Measurements from ENCODE around the gene FCRL3. TPM values are rescaled to one million over a fixed set of nuclear protein-coding genes. Genes with fewer than 3 reads are reported as not detected.

The FCRL3 gene
- total and polyA plus RNA-seq, 2 experiments from 2014 or later, result not detected

DNA sequence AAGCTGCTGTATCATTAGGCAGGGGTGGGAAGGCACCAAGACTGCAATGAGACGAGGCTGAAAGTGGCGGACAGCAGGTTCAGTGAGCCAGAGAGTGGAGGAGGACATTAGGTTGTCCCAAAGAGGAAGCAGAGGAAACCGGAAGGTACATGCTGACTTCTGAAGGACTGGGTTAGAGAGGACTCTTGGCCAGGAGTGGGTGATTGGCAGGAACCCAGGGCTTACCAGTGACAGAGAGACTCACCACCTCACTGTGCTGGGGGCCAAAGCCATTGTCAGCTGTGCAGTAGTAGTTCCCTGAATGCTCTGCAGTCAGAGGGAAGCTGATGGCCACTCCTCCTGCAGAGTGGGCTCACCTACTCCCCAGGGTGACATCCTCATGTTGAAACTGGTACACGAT is 60.8 kb downstream of the FCRL3 start:
- WGBS (ENCODE audit: low lambda C conversion rate, missing lambda C conversion rate), result 59% methylated on average over 4 of the region's 4 CpGs
- no peak for DNase-seq (ENCODE audit: low spot score)
- H3K4me3 ChIP-seq, result no peak overlapping the region
- H3K36me3 ChIP-seq (replicated peaks; ENCODE audit: insufficient read depth, low read depth), result no peaks in the 10 kb centered on the region
- no peaks in the 10 kb centered on the region for H4K20me1 ChIP-seq (ENCODE audit: insufficient read depth, poor library complexity, severe bottlenecking)
- no peak overlapping the region for H2AFZ ChIP-seq
- H3K27me3 ChIP-seq, result no peaks in the 10 kb centered on the region
- no peaks in the 10 kb centered on the region for H3K9me3 ChIP-seq (ENCODE audit: low read depth)
- H3K4me2 ChIP-seq, result no peak overlapping the region
- no peaks in the 10 kb centered on the region for H3K9me2 ChIP-seq (replicated peaks; ENCODE audit: insufficient read depth)
- TF ChIP-seq, protein P1, sequence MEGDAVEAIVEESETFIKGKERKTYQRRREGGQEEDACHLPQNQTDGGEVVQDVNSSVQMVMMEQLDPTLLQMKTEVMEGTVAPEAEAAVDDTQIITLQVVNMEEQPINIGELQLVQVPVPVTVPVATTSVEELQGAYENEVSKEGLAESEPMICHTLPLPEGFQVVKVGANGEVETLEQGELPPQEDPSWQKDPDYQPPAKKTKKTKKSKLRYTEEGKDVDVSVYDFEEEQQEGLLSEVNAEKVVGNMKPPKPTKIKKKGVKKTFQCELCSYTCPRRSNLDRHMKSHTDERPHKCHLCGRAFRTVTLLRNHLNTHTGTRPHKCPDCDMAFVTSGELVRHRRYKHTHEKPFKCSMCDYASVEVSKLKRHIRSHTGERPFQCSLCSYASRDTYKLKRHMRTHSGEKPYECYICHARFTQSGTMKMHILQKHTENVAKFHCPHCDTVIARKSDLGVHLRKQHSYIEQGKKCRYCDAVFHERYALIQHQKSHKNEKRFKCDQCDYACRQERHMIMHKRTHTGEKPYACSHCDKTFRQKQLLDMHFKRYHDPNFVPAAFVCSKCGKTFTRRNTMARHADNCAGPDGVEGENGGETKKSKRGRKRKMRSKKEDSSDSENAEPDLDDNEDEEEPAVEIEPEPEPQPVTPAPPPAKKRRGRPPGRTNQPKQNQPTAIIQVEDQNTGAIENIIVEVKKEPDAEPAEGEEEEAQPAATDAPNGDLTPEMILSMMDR (IDR thresholded peaks at IDR 0.05; ENCODE audit: poor library complexity), result no peak
- TF ChIP-seq EZH2phosphoT487 (IDR thresholded peaks at IDR 0.05; ENCODE audit: low read depth, severe bottlenecking, unreplicated experiment) (no peak), EZH2 (IDR thresholded peaks at IDR 0.05; ENCODE audit: borderline replicate concordance) (no peak)
- no peaks in the 10 kb centered on the region for H3K79me2 ChIP-seq
- H3K27ac ChIP-seq, result no peak overlapping the region
- H3K4me1 ChIP-seq (ENCODE audit: insufficient read depth), result no peaks in the 10 kb centered on the region

DNA sequence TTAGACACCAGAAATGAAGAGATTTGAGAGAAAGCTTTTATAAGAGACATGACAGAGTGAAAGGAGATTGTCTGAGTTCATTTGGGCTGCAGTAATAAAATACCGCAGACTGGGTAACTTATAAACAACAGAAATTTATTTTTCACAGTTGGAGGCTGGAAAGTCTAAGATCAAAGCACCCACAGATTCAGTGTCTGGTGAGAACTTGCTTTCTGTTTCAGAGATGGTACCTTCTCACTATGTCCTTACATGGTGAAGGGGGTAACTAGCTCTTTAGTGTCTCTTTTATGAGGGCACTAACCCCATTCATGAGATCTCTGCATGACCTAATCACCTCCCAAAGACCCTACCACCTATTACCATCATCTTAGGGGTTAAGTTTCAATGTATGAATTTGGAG is 71.8 kb downstream of the FCRL3 start:
- no peaks in the 10 kb centered on the region for H3K9me2 ChIP-seq (replicated peaks; ENCODE audit: insufficient read depth)
- H3K4me2 ChIP-seq, result no peak overlapping the region
- no peaks in the 10 kb centered on the region for H3K4me1 ChIP-seq (ENCODE audit: insufficient read depth)
- no peaks in the 10 kb centered on the region for H3K36me3 ChIP-seq (replicated peaks; ENCODE audit: insufficient read depth, low read depth)
- no peaks in the 10 kb centered on the region for H3K79me2 ChIP-seq
- H3K9me3 ChIP-seq (ENCODE audit: low read depth), result no peaks in the 10 kb centered on the region
- H4K20me1 ChIP-seq (ENCODE audit: insufficient read depth, poor library complexity, severe bottlenecking), result no peaks in the 10 kb centered on the region
- DNase-seq (ENCODE audit: low spot score), result no peak
- H2AFZ ChIP-seq, result no peak overlapping the region
- H3K4me3 ChIP-seq, result no peak overlapping the region
- TF ChIP-seq, protein P1 (IDR thresholded peaks at IDR 0.05; ENCODE audit: poor library complexity), result no peak
- TF ChIP-seq EZH2 (IDR thresholded peaks at IDR 0.05; ENCODE audit: borderline replicate concordance) (no peak), EZH2phosphoT487 (IDR thresholded peaks at IDR 0.05; ENCODE audit: low read depth, severe bottlenecking, unreplicated experiment) (no peak)
- no peak overlapping the region for H3K27ac ChIP-seq
- peaks cover 5% of the 10 kb centered on the region for H3K27me3 ChIP-seq
- WGBS (ENCODE audit: low lambda C conversion rate, missing lambda C conversion rate), result 92% methylated on average over 1 of the region's 1 CpG

Other genes with a start within 250 kb of the FCRL3 start
- gene FCRL5, start 148.3 kb downstream of the FCRL3 start, total RNA-seq, result not detected in 2 replicates
- gene FCRL5, start 148.3 kb downstream of the FCRL3 start, polyA plus RNA-seq, result not detected in 2 replicates
- gene FCRL4, start 102.7 kb downstream of the FCRL3 start, total RNA-seq, result not detected in 2 replicates
- not detected in 2 replicates for gene FCRL4, start 102.7 kb downstream of the FCRL3 start, polyA plus RNA-seq
- 0.13 TPM in 1 of 2 replicates, not detected in the other for gene FCRL2, start 76.4 kb upstream of the FCRL3 start, total RNA-seq
- gene FCRL2, start 76.4 kb upstream of the FCRL3 start, polyA plus RNA-seq, result not detected in 2 replicates
- not detected in 2 replicates for gene FCRL1, start 119.4 kb upstream of the FCRL3 start, total RNA-seq
- gene FCRL1, start 119.4 kb upstream of the FCRL3 start, polyA plus RNA-seq, result not detected in 2 replicates
- gene CD5L, start 141.0 kb upstream of the FCRL3 start, total RNA-seq, result not detected in 2 replicates
- not detected in 2 replicates for gene CD5L, start 141.0 kb upstream of the FCRL3 start, polyA plus RNA-seq